Forelimb muscle (tissue), 1 donor: ENCODE measurements around the gene POLA1. TPM values are rescaled to one million over a fixed set of nuclear protein-coding genes. Genes with fewer than 3 reads are reported as not detected.
"Not testable (repeated sequence)": the region's sequence is repeated elsewhere in the genome, so short reads cannot be mapped to it uniquely, and the experiment has no call there.

Experiments used
- DNase-seq: peaks from one replicate; pipeline ENCODE4 v3.0.0-alpha.2; 2013; ENCODE audit warnings: low read depth
- polyA plus RNA-seq: library from polyadenylated mRNA; unstranded; fragments of 120-200 nt; gene quantifications from one replicate; pipeline ENCODE4 v1.2.1, GENCODE V29; 2013; ENCODE audit not compliant: insufficient read length

POLA1 gene
- polyA plus RNA-seq, 1 donor, result 16.1 TPM

- no peak for DNase-seq
Observed at GRCh38 chrX:24790166-24790565, 96.4 kb downstream of the POLA1 start.

- DNase-seq, result no peak
Observed at GRCh38 chrX:24796204-24796603, 102.5 kb downstream of the POLA1 start.

- DNase-seq, result no peak
Observed at GRCh38 chrX:24799078-24799477, 105.4 kb downstream of the POLA1 start.

GRCh38 chrX:24799565-24799964 is 105.8 kb downstream of the POLA1 start:
- no peak for DNase-seq

GRCh38 chrX:24805201-24805600 is 111.5 kb downstream of the POLA1 start:
- no peak for DNase-seq

GRCh38 chrX:24819807-24820206 is 126.1 kb downstream of the POLA1 start:
- not testable (repeated sequence) for DNase-seq

GRCh38 chrX:24828147-24828546 is 134.4 kb downstream of the POLA1 start:
- no peak for DNase-seq

GRCh38 chrX:24828600-24828999 is 134.9 kb downstream of the POLA1 start:
- DNase-seq, result no peak

GRCh38 chrX:24833695-24834094 is 140.0 kb downstream of the POLA1 start:
- no peak for DNase-seq

- no peak for DNase-seq
Observed at GRCh38 chrX:24837966-24838365, 144.2 kb downstream of the POLA1 start.

- no peak for DNase-seq
Observed at GRCh38 chrX:24838629-24839028, 144.9 kb downstream of the POLA1 start.

GRCh38 chrX:24839331-24839730 is 145.6 kb downstream of the POLA1 start:
- DNase-seq, result no peak

- no peak for DNase-seq
Observed at GRCh38 chrX:24842486-24842885, 148.8 kb downstream of the POLA1 start.

- DNase-seq, result no peak
Observed at GRCh38 chrX:24846550-24847150, 152.9 kb downstream of the POLA1 start.

GRCh38 chrX:24851289-24851688 is 157.6 kb downstream of the POLA1 start:
- DNase-seq, result no peak

- DNase-seq, result no peak
Observed at GRCh38 chrX:24851780-24852179, 158.1 kb downstream of the POLA1 start.

GRCh38 chrX:24858004-24858746 is 164.5 kb downstream of the POLA1 start:
- no peak for DNase-seq

GRCh38 chrX:24859211-24859841 is 165.6 kb downstream of the POLA1 start:
- no peak for DNase-seq

GRCh38 chrX:24860140-24860539 is 166.4 kb downstream of the POLA1 start:
- DNase-seq, result no peak

- no peak for DNase-seq
Observed at GRCh38 chrX:24862343-24862742, 168.6 kb downstream of the POLA1 start.

GRCh38 chrX:24863779-24864178 is 170.1 kb downstream of the POLA1 start:
- not testable (repeated sequence) for DNase-seq

GRCh38 chrX:24870143-24870542 is 176.4 kb downstream of the POLA1 start:
- no peak for DNase-seq

GRCh38 chrX:24874604-24875247 is 181.0 kb downstream of the POLA1 start:
- no peak for DNase-seq
